Measurements from ENCODE around the gene UXT. TPM values are rescaled to one million over a fixed set of nuclear protein-coding genes. Genes with fewer than 3 reads are reported as not detected.

UXT gene
- total RNA-seq (2013), result 132 TPM
- 100 to 1,000 TPM; 134 to 213 (median 174) TPM for polyA plus RNA-seq
- polyA minus RNA-seq, result 58.2 and 97.1 TPM in 2 replicates
- 23.9 to 47.6 (median 40.3) reads per million in 11 experiments for total RNA-seq

GRCh38 chrX:47658684-47659420, at the start of gene UXT:
UXT (minus strand) TSS chrX:47659180; CDS start chrX:47658927, 253 bp downstream.
- Histone ChIP-seq H3K9me3 (replicated peaks in 1 of 2; ENCODE audit: control insufficient read depth in 1 of 2, insufficient read depth in 1 of 2, low read length in 2 of 2) (no peaks in the 10 kb centered on the region), H3K4me3 (replicated peaks in 1 of 3; ENCODE audit: low read depth in 2 of 3, low read length in 3 of 3) (peak within 1 kb of the TSS; percentile 62 to 72 (median 66)), H2AFZ (ENCODE audit: insufficient read depth, low read depth, low read length, poor library complexity, severe bottlenecking) (peak within 1 kb of the TSS; percentile 49), H3K9ac (ENCODE audit: insufficient read depth, low read length, poor library complexity, severe bottlenecking) (peak within 1 kb of the TSS; percentile 90), H3K36me3 (replicated peaks in 1 of 2; ENCODE audit: control insufficient read depth in 1 of 2, insufficient read depth in 2 of 2, low read length in 2 of 2) (peaks cover 28 to 38% of the 10 kb centered on the region in 2 donors), H3K79me2 (ENCODE audit: insufficient read depth, low read length) (peaks cover 14% of the 10 kb centered on the region), H3K4me1 (ENCODE audit: control insufficient read depth in 1 of 2, insufficient read depth in 2 of 2, low read length in 2 of 2) (peaks cover 9 to 12% of the 10 kb centered on the region in 2 donors), H3K27me3 (ENCODE audit: control insufficient read depth in 2 of 2, insufficient read depth in 2 of 2, low read length in 2 of 2) (no peaks in the 10 kb centered on the region), H3K27ac (ENCODE audit: low read depth in 1 of 2, low read length in 2 of 2) (peak within 1 kb of the TSS; percentile 93 to 96), H3K4me2 (replicated peaks; ENCODE audit: extremely low read depth, low read length, poor library complexity, severe bottlenecking) (peak within 1 kb of the TSS; percentile 71), H4K20me1 (ENCODE audit: insufficient read depth, low read length) (peaks cover 3% of the 10 kb centered on the region)
- TF ChIP-seq CTCF (IDR thresholded peaks at IDR 0.05), result no peak
- H3K4me3 Mint-ChIP-seq, result peak within 1 kb of the TSS; percentile 85 to 93
- peak within 1 kb of the TSS; percentile 97 to 99 (median 99) for H3K27ac Mint-ChIP-seq
- intact Hi-C loops (cut with micrococcal nuclease), result loop anchor here in 1 of 2 donors (10.0 kb wide), 1 partner anchor 176 kb away; the partner anchor contains the start of gene ZNF81
- peaks cover 15% of the 10 kb centered on the region for H3K4me1 Mint-ChIP-seq
- H3K9me3 Mint-ChIP-seq, result peaks cover 0 to 10% (median 6%) of the 10 kb centered on the region in 7 donors
- 2% methylated on average over 13 of the region's 54 CpGs for WGBS (ENCODE audit: insufficient coverage)
- DNase-seq, result peak; percentile 85 to 93 (median 93)
- peaks cover 0 to 6% (median 0%) of the 10 kb centered on the region in 3 donors for H3K27me3 Mint-ChIP-seq (ENCODE audit: low read depth in 3 of 3)
- H3K36me3 Mint-ChIP-seq, result peaks cover 22 to 25% of the 10 kb centered on the region in 2 donors

GRCh38 chrX:47707031-47707780, 48.2 kb upstream of the UXT start:
- H3K27ac Mint-ChIP-seq, result no peak overlapping the region
- TF ChIP-seq CTCF (IDR thresholded peaks at IDR 0.05), result no peak
- Histone ChIP-seq H3K4me3 (replicated peaks in 1 of 3; ENCODE audit: low read depth in 2 of 3, low read length in 3 of 3) (no peak overlapping the region), H4K20me1 (ENCODE audit: insufficient read depth, low read length) (no peaks in the 10 kb centered on the region), H3K79me2 (ENCODE audit: insufficient read depth, low read length) (no peaks in the 10 kb centered on the region), H3K27ac (ENCODE audit: low read depth in 1 of 2, low read length in 2 of 2) (no peak overlapping the region), H3K36me3 (replicated peaks in 1 of 2; ENCODE audit: control insufficient read depth in 1 of 2, insufficient read depth in 2 of 2, low read length in 2 of 2) (no peaks in the 10 kb centered on the region), H3K4me1 (ENCODE audit: control insufficient read depth in 1 of 2, insufficient read depth in 2 of 2, low read length in 2 of 2) (no peaks in the 10 kb centered on the region), H3K4me2 (replicated peaks; ENCODE audit: extremely low read depth, low read length, poor library complexity, severe bottlenecking) (no peak overlapping the region), H3K9ac (ENCODE audit: insufficient read depth, low read length, poor library complexity, severe bottlenecking) (no peak overlapping the region), H3K9me3 (replicated peaks in 1 of 2; ENCODE audit: control insufficient read depth in 1 of 2, insufficient read depth in 1 of 2, low read length in 2 of 2) (no peaks in the 10 kb centered on the region), H3K27me3 (ENCODE audit: control insufficient read depth in 2 of 2, insufficient read depth in 2 of 2, low read length in 2 of 2) (peaks cover 0 to 3% of the 10 kb centered on the region in 2 donors), H2AFZ (ENCODE audit: insufficient read depth, low read depth, low read length, poor library complexity, severe bottlenecking) (no peak overlapping the region)
- peaks cover 0 to 5% (median 0%) of the 10 kb centered on the region in 7 donors for H3K9me3 Mint-ChIP-seq
- H3K4me3 Mint-ChIP-seq, result no peak overlapping the region
- WGBS (ENCODE audit: insufficient coverage), result 100% methylated on average over 2 of the region's 7 CpGs
- intact Hi-C loops (cut with micrococcal nuclease), result no loop called here
- no peaks in the 10 kb centered on the region for H3K4me1 Mint-ChIP-seq
- no peak for DNase-seq
- peaks cover 0 to 7% (median 3%) of the 10 kb centered on the region in 3 donors for H3K27me3 Mint-ChIP-seq (ENCODE audit: low read depth in 3 of 3)
- H3K36me3 Mint-ChIP-seq, result no peaks in the 10 kb centered on the region

Measured in CD14-positive monocyte (primary cell).